Calu3 (cell line): ENCODE data around the gene TPCN2. TPM values are rescaled to one million over a fixed set of nuclear protein-coding genes. Genes with fewer than 3 reads are reported as not detected.

ENCODE experiments used
- BruUV-seq: library from RNA; stranded (reverse); fragments of 400-500 nt; replicated peaks from 2 replicates; lab custom pipeline; 2021; lab: Mats Ljungman, UMichigan
- CTCF ChIA-PET: fragments of 300-600 bp; sonication (Branson Sonifier 250); formaldehyde crosslinking; loops from one replicate; lab custom pipeline; 2022; ENCODE audit warnings: antibody characterized with exemption; lab: Charles Lee
- DNase-seq: peaks from one replicate; pipeline ENCODE4 v3.0.0; 2022
- H3K27ac Mint-ChIP-seq: one replicate; pipeline ENCODE4 v1.8.0; 2022; ENCODE audit warnings: mixed read lengths; ENCODE audit not compliant: unreplicated experiment
- H3K27me3 Mint-ChIP-seq: one replicate; pipeline ENCODE4 v1.8.0; 2022; ENCODE audit warnings: mixed read lengths; ENCODE audit not compliant: unreplicated experiment
- H3K36me3 Mint-ChIP-seq: one replicate; pipeline ENCODE4 v1.8.0; 2022; ENCODE audit warnings: mild to moderate bottlenecking, moderate library complexity, mixed read lengths; ENCODE audit not compliant: insufficient read depth, unreplicated experiment
- H3K4me1 Mint-ChIP-seq: one replicate; pipeline ENCODE4 v1.8.0; 2022; ENCODE audit warnings: mild to moderate bottlenecking, low read depth, mixed read lengths; ENCODE audit not compliant: unreplicated experiment
- H3K4me3 Mint-ChIP-seq: one replicate; pipeline ENCODE4 v1.8.0; 2022; ENCODE audit warnings: mild to moderate bottlenecking, low read depth, moderate library complexity, mixed read lengths; ENCODE audit not compliant: unreplicated experiment
- H3K9me3 Mint-ChIP-seq: one replicate; pipeline ENCODE4 v1.8.0; 2022; ENCODE audit warnings: low read depth, mixed read lengths; ENCODE audit not compliant: unreplicated experiment
- intact Hi-C: fragments of 100-400 bp; cut with micrococcal nuclease; formaldehyde crosslinking; loops from one replicate; pipeline ENCODE4 v1.10.0; 2022; ENCODE audit not compliant: unreplicated experiment
- total RNA-seq: library from RNA; stranded (reverse); gene quantifications from 2 replicates; pipeline ENCODE4 v1.2.3, GENCODE V29; 2022
- TF ChIP-seq, protein P1 (sequence below): fragments of 200-600 bp; IDR thresholded peaks from one replicate; pipeline ENCODE4 v1.8.0; 2022; ENCODE audit warnings: antibody characterized with exemption; ENCODE audit not compliant: unreplicated experiment

TPCN2 gene
- total RNA-seq, 1 experiment from 2014 or later: 21.9 TPM

GRCh38 chr11:69159150-69159852 lies 110.6 kb downstream of the TPCN2 start:
- TF ChIP-seq, protein P1, sequence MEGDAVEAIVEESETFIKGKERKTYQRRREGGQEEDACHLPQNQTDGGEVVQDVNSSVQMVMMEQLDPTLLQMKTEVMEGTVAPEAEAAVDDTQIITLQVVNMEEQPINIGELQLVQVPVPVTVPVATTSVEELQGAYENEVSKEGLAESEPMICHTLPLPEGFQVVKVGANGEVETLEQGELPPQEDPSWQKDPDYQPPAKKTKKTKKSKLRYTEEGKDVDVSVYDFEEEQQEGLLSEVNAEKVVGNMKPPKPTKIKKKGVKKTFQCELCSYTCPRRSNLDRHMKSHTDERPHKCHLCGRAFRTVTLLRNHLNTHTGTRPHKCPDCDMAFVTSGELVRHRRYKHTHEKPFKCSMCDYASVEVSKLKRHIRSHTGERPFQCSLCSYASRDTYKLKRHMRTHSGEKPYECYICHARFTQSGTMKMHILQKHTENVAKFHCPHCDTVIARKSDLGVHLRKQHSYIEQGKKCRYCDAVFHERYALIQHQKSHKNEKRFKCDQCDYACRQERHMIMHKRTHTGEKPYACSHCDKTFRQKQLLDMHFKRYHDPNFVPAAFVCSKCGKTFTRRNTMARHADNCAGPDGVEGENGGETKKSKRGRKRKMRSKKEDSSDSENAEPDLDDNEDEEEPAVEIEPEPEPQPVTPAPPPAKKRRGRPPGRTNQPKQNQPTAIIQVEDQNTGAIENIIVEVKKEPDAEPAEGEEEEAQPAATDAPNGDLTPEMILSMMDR: no peak
- Mint-ChIP-seq H3K36me3 (no peaks in the 10 kb centered on the region), H3K9me3 (peaks cover 5% of the 10 kb centered on the region), H3K27ac (no peak overlapping the region), H3K27me3 (no peaks in the 10 kb centered on the region), H3K4me1 (no peaks in the 10 kb centered on the region), H3K4me3 (no peak overlapping the region)
- BruUV-seq: no TSS peak
- DNase-seq: no peak
- CTCF ChIA-PET: interaction anchor here (0.6 kb wide), 1 partner anchor 1364 kb away, joined by 3 read pairs; no protein-coding TSS in a partner anchor
- intact Hi-C loops: no loop called here

GRCh38 chr11:69160296-69161116 lies 111.8 kb downstream of the TPCN2 start:
- DNase-seq: no peak
- H3K4me3 Mint-ChIP-seq: no peak overlapping the region
- H3K36me3 Mint-ChIP-seq: no peaks in the 10 kb centered on the region
- CTCF ChIA-PET: interaction anchor here (0.6 kb wide), 1 partner anchor 1365 kb away, joined by 3 read pairs; no protein-coding TSS in a partner anchor
- TF ChIP-seq, protein P1: no peak
- H3K9me3 Mint-ChIP-seq: peaks cover 5% of the 10 kb centered on the region
- intact Hi-C loops: no loop called here
- no peaks in the 10 kb centered on the region for H3K27me3 Mint-ChIP-seq
- no TSS peak for BruUV-seq
- no peak overlapping the region for H3K27ac Mint-ChIP-seq
- peaks cover 5% of the 10 kb centered on the region for H3K4me1 Mint-ChIP-seq

GRCh38 chr11:69161117-69161407 lies 112.3 kb downstream of the TPCN2 start:
- intact Hi-C loops: no loop called here
- Mint-ChIP-seq H3K9me3 (peaks cover 5% of the 10 kb centered on the region), H3K27me3 (no peaks in the 10 kb centered on the region), H3K36me3 (no peaks in the 10 kb centered on the region), H3K4me1 (peaks cover 8% of the 10 kb centered on the region), H3K4me3 (no peak overlapping the region), H3K27ac (no peak overlapping the region)
- CTCF ChIA-PET: no interaction called here
- DNase-seq: no peak
- TF ChIP-seq, protein P1: no peak
- no TSS peak for BruUV-seq

- intact Hi-C loops: no loop called here
- peaks cover 5% of the 10 kb centered on the region for H3K36me3 Mint-ChIP-seq
- no TSS peak for BruUV-seq
- DNase-seq: no peak
- peaks cover 5% of the 10 kb centered on the region for H3K9me3 Mint-ChIP-seq
- H3K27me3 Mint-ChIP-seq: no peaks in the 10 kb centered on the region
- TF ChIP-seq, protein P1: no peak
- no peak overlapping the region for H3K27ac Mint-ChIP-seq
- H3K4me1 Mint-ChIP-seq: peaks cover 23% of the 10 kb centered on the region
- no peak overlapping the region for H3K4me3 Mint-ChIP-seq
- CTCF ChIA-PET: no interaction called here
These were observed 113.8 kb downstream of the TPCN2 start for GRCh38 chr11:69162505-69162904.
